ENCODE measurements around the gene CBARP. TPM values are rescaled to one million over a fixed set of nuclear protein-coding genes. Genes with fewer than 3 reads are reported as not detected.

Gene CBARP
- total and polyA plus RNA-seq, 9 of the 15 experiments (the other 6 are each of a cell fraction or from before 2014, with no cell fraction given) = 0.03 to 8.9 (median 1.2) TPM; not detected in 1

- no peak for TF ChIP-seq AFF1 (IDR thresholded peaks at IDR 0.05; ENCODE audit: low read depth in 1 of 2, partially characterized antibody in 2 of 2)
- TF ChIP-seq YY1 (IDR thresholded peaks at IDR 0.05; ENCODE audit: borderline replicate concordance in 1 of 3, control insufficient read depth in 1 of 3, extremely low read depth in 1 of 3, insufficient read depth in 3 of 3, insufficient read length in 1 of 3, insufficient replicate concordance in 2 of 3, low read depth in 1 of 3, low read length in 2 of 3) = no peak
- no peak for TF ChIP-seq REST (IDR thresholded peaks at IDR 0.05; ENCODE audit: borderline replicate concordance)
- 0 out of 2 replicates have a peak, but pooled peaks have one; percentile 17 for TF ChIP-seq REST (CRISPR knock-in tag; IDR thresholded peaks at IDR 0.05; ENCODE audit: low read depth)
- TF ChIP-seq ADNP (tag; IDR thresholded peaks at IDR 0.05) = no peak
- no peak for TF ChIP-seq NKRF (IDR thresholded peaks at IDR 0.05; ENCODE audit: borderline replicate concordance)
- no peak for TF ChIP-seq TCF15 (CRISPR knock-in tag; IDR thresholded peaks at IDR 0.05)
- no peak for TF ChIP-seq SMC3 (conservative IDR thresholded peaks at IDR 0.05; ENCODE audit: insufficient read depth, low read depth, low read length)
- no peak; a peak in 1 of 6 replicates for TF ChIP-seq CTCF (IDR thresholded peaks at IDR 0.05 in 2 of 3, conservative IDR thresholded peaks at IDR 0.05 in 1 of 3; ENCODE audit: insufficient read depth in 2 of 3, low read depth in 1 of 3, low read length in 3 of 3)
Observed at GRCh38 chr19:1274852-1275259, 37.1 kb upstream of the CBARP start (continued).

All from K562 (cell line).